COLO668 (cell line): Measurements from ENCODE around the gene TGFBR2.

ENCODE experiments used
- DNase-seq: peaks from one replicate; lab custom pipeline; 2025; ENCODE audit not compliant: unreplicated experiment; lab: John Stamatoyannopoulos, UW

The TGFBR2 gene

GRCh38 chr3:30600572-30600971, 5.8 kb upstream of the TGFBR2 start:
- DNase-seq = no peak

- no peak for DNase-seq
These were observed 3.5 kb upstream of the TGFBR2 start for GRCh38 chr3:30602946-30603345.

GRCh38 chr3:30604093-30604492, 2.3 kb upstream of the TGFBR2 start:
- no peak for DNase-seq

GRCh38 chr3:30604558-30604957, 1.8 kb upstream of the TGFBR2 start:
- DNase-seq = no peak

GRCh38 chr3:30605005-30605404, 1.4 kb upstream of the TGFBR2 start:
- DNase-seq = no peak

- DNase-seq = no peak
These were observed 598 bp upstream of the TGFBR2 start for GRCh38 chr3:30605706-30606300.

- peak; percentile 27 for DNase-seq
These were observed 832 bp downstream of the TGFBR2 start for GRCh38 chr3:30607032-30607833.

GRCh38 chr3:30608598-30608947, 2.2 kb downstream of the TGFBR2 start:
- no peak for DNase-seq

GRCh38 chr3:30609930-30610701, 3.7 kb downstream of the TGFBR2 start:
- no peak for DNase-seq

- no peak for DNase-seq
These were observed 4.4 kb downstream of the TGFBR2 start for GRCh38 chr3:30610702-30611368.

GRCh38 chr3:30611613-30612436, 5.4 kb downstream of the TGFBR2 start:
- DNase-seq = no peak

- no peak for DNase-seq
These were observed 6.2 kb downstream of the TGFBR2 start for GRCh38 chr3:30612437-30613132.

GRCh38 chr3:30613133-30613825, 6.9 kb downstream of the TGFBR2 start:
- DNase-seq = no peak

- DNase-seq = no peak
These were observed 8.0 kb downstream of the TGFBR2 start for GRCh38 chr3:30614373-30614772.

GRCh38 chr3:30614943-30615342, 8.5 kb downstream of the TGFBR2 start:
- no peak for DNase-seq

GRCh38 chr3:30615615-30616346, 9.4 kb downstream of the TGFBR2 start:
- no peak for DNase-seq

GRCh38 chr3:30616347-30617027, 10.1 kb downstream of the TGFBR2 start:
- no peak for DNase-seq

GRCh38 chr3:30617069-30617468, 10.7 kb downstream of the TGFBR2 start:
- no peak for DNase-seq
